ENCODE data around the gene MCRIP1.

Gene MCRIP1

GRCh38 chr17:81802856-81803643, 30.0 kb downstream of the MCRIP1 start:
- no peak for FAIRE-seq

DNA sequence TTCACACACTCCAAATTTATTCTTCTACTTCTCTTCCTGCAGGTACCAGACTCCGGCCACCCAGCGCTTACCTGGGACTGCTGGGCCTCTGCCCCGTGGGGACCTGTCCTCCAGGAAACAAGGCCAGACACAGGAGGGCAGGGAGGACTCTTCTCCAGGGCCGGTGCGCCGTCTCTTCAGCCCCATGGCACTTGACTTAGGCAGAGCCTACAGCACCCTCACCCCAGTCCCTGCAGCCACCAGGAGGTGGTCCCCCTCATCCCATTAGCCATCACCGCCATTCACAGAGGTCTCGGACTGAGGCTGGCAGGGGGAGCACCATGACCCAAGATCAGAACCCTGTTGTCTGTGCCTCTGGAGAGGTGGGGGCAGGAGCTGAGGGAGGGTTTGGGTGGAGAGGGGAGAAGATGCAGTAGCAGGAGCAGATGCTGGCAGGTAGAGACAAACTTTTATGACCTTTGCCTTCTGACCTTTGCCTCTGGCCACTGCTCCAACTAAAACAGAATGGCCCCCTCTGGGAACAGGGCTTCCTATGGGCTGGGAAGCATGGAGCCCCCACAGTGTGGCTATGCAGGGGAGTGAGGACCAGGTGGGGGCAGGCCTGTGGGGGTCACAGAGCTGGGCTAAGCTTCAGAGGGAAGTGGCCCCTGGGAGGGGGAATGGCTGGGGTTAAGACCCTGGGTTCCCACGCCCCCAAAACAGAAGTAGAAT, 30.9 kb downstream of the MCRIP1 start:
- no peak for FAIRE-seq

DNA sequence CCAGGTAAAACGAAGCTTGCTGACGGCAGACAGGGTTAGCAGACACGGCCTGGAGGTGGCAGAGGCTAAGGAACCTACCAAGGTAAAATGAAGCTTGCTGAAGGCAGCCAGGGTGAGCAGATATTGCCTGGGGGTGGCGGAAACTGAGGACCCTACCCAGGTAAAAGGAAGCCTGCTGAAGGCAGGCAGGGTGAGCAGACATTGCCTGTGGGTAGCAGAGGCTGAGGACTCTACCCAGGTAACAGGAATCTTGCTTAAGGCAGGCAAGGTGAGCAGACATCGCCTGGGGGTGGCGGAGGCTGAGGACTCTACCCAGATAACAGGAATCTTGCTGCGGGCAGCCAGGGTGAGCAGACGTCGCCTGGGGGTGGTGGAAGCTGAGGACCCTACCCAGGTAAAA, 31.8 kb downstream of the MCRIP1 start:
- FAIRE-seq = no peak

DNA sequence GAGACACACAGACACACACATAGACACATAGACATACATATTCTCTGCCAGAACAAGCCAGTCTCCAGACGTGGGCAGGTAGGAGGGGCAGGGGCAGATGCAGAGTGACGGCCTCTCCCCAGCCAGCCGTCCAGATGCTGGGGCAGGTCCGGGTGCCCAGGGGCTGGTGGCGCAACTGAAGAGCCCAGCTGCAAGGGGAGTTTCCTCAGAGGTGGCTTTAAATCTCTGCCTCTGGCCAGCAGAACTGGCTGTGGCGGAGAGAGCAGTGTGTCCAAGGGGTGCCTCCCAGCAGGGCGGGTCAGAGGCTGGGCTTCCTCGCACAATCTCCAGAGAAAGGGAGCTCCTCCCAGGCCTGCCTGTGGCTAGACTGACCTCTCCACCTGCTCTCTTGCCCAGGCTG, 38.6 kb downstream of the MCRIP1 start:
- no peak for FAIRE-seq

DNA sequence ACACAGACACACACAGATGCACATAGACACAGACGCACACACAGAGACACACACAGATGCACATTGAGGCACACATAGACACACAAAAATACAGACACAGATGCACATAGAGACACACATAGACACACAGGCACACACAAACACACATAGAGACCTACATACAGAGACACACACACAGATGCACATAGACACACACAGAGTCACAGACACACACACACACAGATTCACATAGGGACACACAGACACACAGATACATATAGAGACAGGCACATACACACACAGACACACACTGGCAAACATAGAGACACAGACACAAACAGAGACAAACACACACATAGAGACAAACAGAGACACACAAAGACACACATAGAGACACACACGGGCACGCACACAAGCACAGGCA, 39.0 kb downstream of the MCRIP1 start:
- FAIRE-seq = no peak

DNA sequence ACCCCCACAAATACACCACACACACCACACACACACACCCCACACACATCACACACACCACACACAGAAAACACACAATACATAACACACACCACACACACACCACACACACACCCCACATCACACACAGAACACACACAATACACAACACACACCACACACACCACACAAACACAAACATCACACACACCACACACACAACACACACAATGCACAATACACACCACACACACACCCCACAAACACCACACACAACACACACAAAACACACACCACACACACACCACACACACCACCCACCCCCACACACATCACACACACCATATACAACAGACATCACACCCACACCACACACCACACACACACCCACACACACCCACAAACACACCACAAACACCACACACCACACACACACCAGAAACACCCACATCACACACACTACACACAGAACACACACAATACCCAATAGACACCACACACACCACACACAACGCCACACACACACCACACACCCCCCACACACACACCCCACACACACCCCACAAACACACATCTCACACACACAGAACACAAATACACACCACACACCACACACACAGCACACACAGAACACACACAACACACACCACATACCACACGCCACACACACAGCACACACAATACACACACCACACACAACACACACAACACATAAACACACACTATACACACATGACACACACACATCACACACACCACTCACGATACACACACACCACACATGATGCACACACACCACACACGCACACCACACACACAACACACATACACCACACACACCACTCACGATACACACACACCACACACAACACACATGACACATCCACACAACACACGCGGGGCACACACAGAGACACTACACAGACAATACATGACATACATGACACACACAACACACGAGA, 40.1 kb downstream of the MCRIP1 start:
- no peak for FAIRE-seq

Measured in G401.6 (cell line).